WTC11 (cell line): ENCODE measurements around the gene RBFOX1. TPM values are rescaled to one million over a fixed set of nuclear protein-coding genes. Genes with fewer than 3 reads are reported as not detected.

Experiments
- ATAC-seq: fragments of 200-7000 bp; cut with Tn5 transposase; 2 replicates; pipeline ENCODE4 v1.10.0; 2021; ENCODE audit warnings: mild to moderate bottlenecking, moderate library complexity
- CTCF ChIA-PET: fragments of 300-600 bp; sonication (Branson Sonifier 250); formaldehyde crosslinking; loops from one replicate; lab custom pipeline; 2021; ENCODE audit warnings: antibody characterized with exemption; lab: Charles Lee
- POLR2A ChIA-PET: fragments of 350-600 bp; sonication (Branson Sonifier 250); formaldehyde crosslinking; loops from one replicate; lab custom pipeline; 2021; ENCODE audit warnings: antibody characterized with exemption; lab: Charles Lee
- DNase-seq: peaks from one replicate; pipeline ENCODE4 v3.0.0; 2021; ENCODE audit warnings: low spot score
- H3K27ac Mint-ChIP-seq: 2 replicates; pipeline ENCODE4 v1.8.0; 2021; ENCODE audit warnings: mixed read lengths
- H3K27me3 Mint-ChIP-seq: 2 replicates; pipeline ENCODE4 v1.8.0; 2021; ENCODE audit warnings: low read depth, mild to moderate bottlenecking, moderate library complexity, mixed read lengths
- H3K36me3 Mint-ChIP-seq: 2 replicates; pipeline ENCODE4 v1.8.0; 2021; ENCODE audit warnings: mixed read lengths
- H3K4me1 Mint-ChIP-seq: 2 replicates; pipeline ENCODE4 v1.8.0; 2022; ENCODE audit warnings: mixed read lengths
- H3K4me3 Mint-ChIP-seq: 2 replicates; pipeline ENCODE4 v1.8.0; 2021; ENCODE audit warnings: mild to moderate bottlenecking, moderate library complexity, mixed read lengths
- H3K9me3 Mint-ChIP-seq: 2 replicates; pipeline ENCODE4 v1.8.0; 2021; ENCODE audit warnings: mixed read lengths
- ATF3 ChIP-seq: sonication (generic); formaldehyde crosslinking; conservative IDR thresholded peaks from 2 replicates; pipeline ENCODE4 v1.8.1; 2022; ENCODE audit warnings: mild to moderate bottlenecking, missing genetic modification reagents
- CREB1 ChIP-seq: sonication (generic); formaldehyde crosslinking; IDR thresholded peaks from 2 replicates; pipeline ENCODE4 v1.8.0; 2023; ENCODE audit warnings: mild to moderate bottlenecking, missing genetic modification reagents
- E2F5 ChIP-seq: sonication (generic); formaldehyde crosslinking; IDR thresholded peaks from 2 replicates; pipeline ENCODE4 v1.8.1; 2022; ENCODE audit warnings: mild to moderate bottlenecking, moderate library complexity, missing genetic modification reagents
- ETV6 ChIP-seq: sonication (generic); formaldehyde crosslinking; IDR thresholded peaks from 2 replicates; pipeline ENCODE4 v1.8.1; 2022; ENCODE audit warnings: mild to moderate bottlenecking, missing genetic modification reagents
- FOXJ3 ChIP-seq: sonication (generic); formaldehyde crosslinking; IDR thresholded peaks from 2 replicates; pipeline ENCODE4 v1.9.0; 2021; ENCODE audit warnings: missing genetic modification reagents, mild to moderate bottlenecking, borderline replicate concordance
- JAZF1 ChIP-seq: fragments of 250-450 bp; sonication (Bioruptor Pico); IDR thresholded peaks from 2 replicates; pipeline ENCODE4 v1.9.0; 2021; ENCODE audit warnings: moderate library complexity, mild to moderate bottlenecking, inconsistent platforms
- MXD4 ChIP-seq: fragments of 250-450 bp; sonication (Bioruptor Pico); IDR thresholded peaks from 2 replicates; pipeline ENCODE4 v1.8.0; 2021; ENCODE audit warnings: mild to moderate bottlenecking, moderate library complexity, borderline replicate concordance
- PRDM15 ChIP-seq: sonication (generic); formaldehyde crosslinking; IDR thresholded peaks from 2 replicates; pipeline ENCODE4 v1.8.0; 2022; ENCODE audit warnings: missing genetic modification reagents
- PREB ChIP-seq: sonication (generic); formaldehyde crosslinking; IDR thresholded peaks from 2 replicates; pipeline ENCODE4 v1.8.1; 2022; ENCODE audit warnings: mild to moderate bottlenecking, missing genetic modification reagents, moderate library complexity, borderline replicate concordance
- PRRX2 ChIP-seq: fragments of 250-450 bp; sonication (Bioruptor Pico); IDR thresholded peaks from 2 replicates; pipeline ENCODE4 v1.8.0; 2021; ENCODE audit warnings: mild to moderate bottlenecking
- SMAD3 ChIP-seq: sonication (generic); formaldehyde crosslinking; IDR thresholded peaks from 2 replicates; pipeline ENCODE4 v1.8.0; 2022; ENCODE audit warnings: missing genetic modification reagents, mild to moderate bottlenecking, borderline replicate concordance
- SMAD4 ChIP-seq: sonication (generic); formaldehyde crosslinking; IDR thresholded peaks from 2 replicates; pipeline ENCODE4 v1.8.0; 2022; ENCODE audit warnings: mild to moderate bottlenecking, missing genetic modification reagents
- SOX15 ChIP-seq: fragments of 250-450 bp; sonication (Bioruptor Pico); IDR thresholded peaks from 2 replicates; pipeline ENCODE4 v1.9.0; 2021; ENCODE audit warnings: mild to moderate bottlenecking
- STAT6 ChIP-seq: sonication (generic); formaldehyde crosslinking; conservative IDR thresholded peaks from 2 replicates; pipeline ENCODE4 v1.8.1; 2023; ENCODE audit warnings: mild to moderate bottlenecking, low read depth, missing genetic modification reagents, moderate library complexity
- ZNF219 ChIP-seq: sonication (generic); formaldehyde crosslinking; IDR thresholded peaks from 2 replicates; pipeline ENCODE4 v1.8.0; 2023; ENCODE audit warnings: missing genetic modification reagents, mild to moderate bottlenecking, borderline replicate concordance
- ZNF263 ChIP-seq: sonication (generic); formaldehyde crosslinking; IDR thresholded peaks from 2 replicates; pipeline ENCODE4 v1.8.1; 2022; ENCODE audit warnings: low read depth, mild to moderate bottlenecking, moderate library complexity, missing genetic modification reagents
- ZNF512 ChIP-seq: sonication (generic); formaldehyde crosslinking; IDR thresholded peaks from 2 replicates; pipeline ENCODE4 v1.8.1; 2022; ENCODE audit warnings: missing genetic modification reagents, borderline replicate concordance
- ZNF671 ChIP-seq: fragments of 250-450 bp; sonication (Bioruptor Pico); IDR thresholded peaks from 2 replicates; pipeline ENCODE4 v1.8.0; 2021; ENCODE audit warnings: mild to moderate bottlenecking
- total RNA-seq: library from RNA; stranded (reverse); gene quantifications from 3 replicates; pipeline ENCODE4 v1.2.3, GENCODE V29; 2021

The RBFOX1 gene
- total RNA-seq, 1 experiment from 2014 or later: 1.1 TPM

- DNase-seq (no peak), ATAC-seq (no peak)
These were observed 104.6 kb downstream of the RBFOX1 start for GRCh38 chr16:7437135-7437804.

GRCh38 chr16:7437843-7438242 is 105.2 kb downstream of the RBFOX1 start:
- CTCF ChIA-PET: interaction anchor here (0.7 kb wide), 1 partner anchor 756 kb away, joined by 3 read pairs; no protein-coding TSS in a partner anchor
- no peaks in the 10 kb centered on the region for H3K4me1 Mint-ChIP-seq
- H3K9me3 Mint-ChIP-seq: peaks cover 81% of the 10 kb centered on the region
- TF ChIP-seq STAT6 (CRISPR knock-in tag) (no peak), SMAD3 (CRISPR knock-in tag) (no peak), ZNF263 (CRISPR knock-in tag) (no peak), MXD4 (no peak), CREB1 (CRISPR knock-in tag) (no peak), FOXJ3 (no peak), JAZF1 (CRISPR knock-in tag) (no peak), PRDM15 (CRISPR knock-in tag) (no peak), ZNF219 (no peak), PRRX2 (CRISPR knock-in tag) (no peak), ZNF671 (no peak), ETV6 (no peak), SMAD4 (CRISPR knock-in tag) (no peak), SOX15 (CRISPR knock-in tag) (no peak), PREB (CRISPR knock-in tag) (no peak)
- DNase-seq (no peak), ATAC-seq (no peak)
- H3K36me3 Mint-ChIP-seq: peaks cover 75% of the 10 kb centered on the region
- H3K4me3 Mint-ChIP-seq: no peak overlapping the region
- no peak overlapping the region for H3K27ac Mint-ChIP-seq
- POLR2A ChIA-PET: no interaction called here
- H3K27me3 Mint-ChIP-seq: peaks cover 9% of the 10 kb centered on the region

More at GRCh38 chr16:7437135-7437804, 104.6 kb downstream of the RBFOX1 start:
- peaks cover 9% of the 10 kb centered on the region for H3K27me3 Mint-ChIP-seq
- peaks cover 73% of the 10 kb centered on the region for H3K36me3 Mint-ChIP-seq
- ChIA-PET POLR2A (no interaction called here), CTCF (interaction anchor here (0.7 kb wide), 1 partner anchor 755 kb away, joined by 3 read pairs; no protein-coding TSS in a partner anchor)
- no peak overlapping the region for H3K4me3 Mint-ChIP-seq
- no peaks in the 10 kb centered on the region for H3K4me1 Mint-ChIP-seq
- peaks cover 79% of the 10 kb centered on the region for H3K9me3 Mint-ChIP-seq
- H3K27ac Mint-ChIP-seq: no peak overlapping the region
- TF ChIP-seq ZNF512 (CRISPR knock-in tag) (no peak), ATF3 (CRISPR knock-in tag) (no peak), E2F5 (CRISPR knock-in tag) (no peak)
